ENCODE results near the gene CRKL.

DNA sequence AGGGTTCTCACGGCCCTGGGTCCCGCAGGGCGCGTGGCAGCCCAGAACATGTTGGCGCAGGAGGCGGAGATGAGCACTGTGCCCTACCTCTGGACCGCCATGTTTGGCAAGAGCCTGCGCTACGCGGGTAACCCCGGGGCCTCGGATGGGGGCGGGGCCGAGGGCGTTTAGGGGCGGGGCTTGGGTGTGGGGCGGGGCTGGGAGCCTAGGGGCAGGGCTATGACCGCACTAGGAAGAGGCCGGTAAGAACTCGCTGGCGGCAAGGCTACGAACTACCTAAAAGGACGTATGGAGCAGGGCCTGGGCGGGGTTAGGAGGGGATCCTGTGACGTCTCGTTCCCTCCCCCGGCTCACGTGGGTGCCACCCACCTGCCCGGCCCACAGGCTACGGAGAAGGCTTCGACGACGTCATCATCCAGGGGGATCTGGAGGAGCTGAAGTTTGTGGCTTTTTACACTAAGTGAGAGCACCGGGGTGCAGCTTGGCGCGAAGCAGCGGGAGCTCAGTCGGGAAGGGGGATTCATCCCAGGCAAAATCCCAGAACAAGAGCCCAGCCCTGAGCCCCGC lies 62.1 kb downstream of the CRKL start:
- TF ChIP-seq, protein P1, sequence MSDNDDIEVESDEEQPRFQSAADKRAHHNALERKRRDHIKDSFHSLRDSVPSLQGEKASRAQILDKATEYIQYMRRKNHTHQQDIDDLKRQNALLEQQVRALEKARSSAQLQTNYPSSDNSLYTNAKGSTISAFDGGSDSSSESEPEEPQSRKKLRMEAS (IDR thresholded peaks at IDR 0.05): peak; percentile 84
- TF ChIP-seq TAF1 (IDR thresholded peaks at IDR 0.05; ENCODE audit: low read depth) (no peak), CEBPB (IDR thresholded peaks at IDR 0.05) (no peak), EP300 (IDR thresholded peaks at IDR 0.05; ENCODE audit: borderline replicate concordance) (no peak), ZBTB7A (IDR thresholded peaks at IDR 0.05; ENCODE audit: low read depth) (no peak)
